Camera-type eye (tissue), 1 donor: ENCODE results near the gene MUC12. TPM values are rescaled to one million over a fixed set of nuclear protein-coding genes. Genes with fewer than 3 reads are reported as not detected.

Source experiments
- total RNA-seq: library from RNA; depleted of rRNA; stranded (reverse); fragments of >200 nt; gene quantifications from one replicate; pipeline ENCODE4 v1.2.3, GENCODE V29; 2014

The MUC12 gene, protein sequence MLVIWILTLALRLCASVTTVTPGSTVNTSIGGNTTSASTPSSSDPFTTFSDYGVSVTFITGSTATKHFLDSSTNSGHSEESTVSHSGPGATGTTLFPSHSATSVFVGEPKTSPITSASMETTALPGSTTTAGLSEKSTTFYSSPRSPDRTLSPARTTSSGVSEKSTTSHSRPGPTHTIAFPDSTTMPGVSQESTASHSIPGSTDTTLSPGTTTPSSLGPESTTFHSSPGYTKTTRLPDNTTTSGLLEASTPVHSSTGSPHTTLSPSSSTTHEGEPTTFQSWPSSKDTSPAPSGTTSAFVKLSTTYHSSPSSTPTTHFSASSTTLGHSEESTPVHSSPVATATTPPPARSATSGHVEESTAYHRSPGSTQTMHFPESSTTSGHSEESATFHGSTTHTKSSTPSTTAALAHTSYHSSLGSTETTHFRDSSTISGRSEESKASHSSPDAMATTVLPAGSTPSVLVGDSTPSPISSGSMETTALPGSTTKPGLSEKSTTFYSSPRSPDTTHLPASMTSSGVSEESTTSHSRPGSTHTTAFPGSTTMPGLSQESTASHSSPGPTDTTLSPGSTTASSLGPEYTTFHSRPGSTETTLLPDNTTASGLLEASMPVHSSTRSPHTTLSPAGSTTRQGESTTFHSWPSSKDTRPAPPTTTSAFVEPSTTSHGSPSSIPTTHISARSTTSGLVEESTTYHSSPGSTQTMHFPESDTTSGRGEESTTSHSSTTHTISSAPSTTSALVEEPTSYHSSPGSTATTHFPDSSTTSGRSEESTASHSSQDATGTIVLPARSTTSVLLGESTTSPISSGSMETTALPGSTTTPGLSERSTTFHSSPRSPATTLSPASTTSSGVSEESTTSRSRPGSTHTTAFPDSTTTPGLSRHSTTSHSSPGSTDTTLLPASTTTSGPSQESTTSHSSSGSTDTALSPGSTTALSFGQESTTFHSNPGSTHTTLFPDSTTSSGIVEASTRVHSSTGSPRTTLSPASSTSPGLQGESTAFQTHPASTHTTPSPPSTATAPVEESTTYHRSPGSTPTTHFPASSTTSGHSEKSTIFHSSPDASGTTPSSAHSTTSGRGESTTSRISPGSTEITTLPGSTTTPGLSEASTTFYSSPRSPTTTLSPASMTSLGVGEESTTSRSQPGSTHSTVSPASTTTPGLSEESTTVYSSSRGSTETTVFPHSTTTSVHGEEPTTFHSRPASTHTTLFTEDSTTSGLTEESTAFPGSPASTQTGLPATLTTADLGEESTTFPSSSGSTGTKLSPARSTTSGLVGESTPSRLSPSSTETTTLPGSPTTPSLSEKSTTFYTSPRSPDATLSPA (N-terminal part only)
- not detected for total RNA-seq

DNA sequence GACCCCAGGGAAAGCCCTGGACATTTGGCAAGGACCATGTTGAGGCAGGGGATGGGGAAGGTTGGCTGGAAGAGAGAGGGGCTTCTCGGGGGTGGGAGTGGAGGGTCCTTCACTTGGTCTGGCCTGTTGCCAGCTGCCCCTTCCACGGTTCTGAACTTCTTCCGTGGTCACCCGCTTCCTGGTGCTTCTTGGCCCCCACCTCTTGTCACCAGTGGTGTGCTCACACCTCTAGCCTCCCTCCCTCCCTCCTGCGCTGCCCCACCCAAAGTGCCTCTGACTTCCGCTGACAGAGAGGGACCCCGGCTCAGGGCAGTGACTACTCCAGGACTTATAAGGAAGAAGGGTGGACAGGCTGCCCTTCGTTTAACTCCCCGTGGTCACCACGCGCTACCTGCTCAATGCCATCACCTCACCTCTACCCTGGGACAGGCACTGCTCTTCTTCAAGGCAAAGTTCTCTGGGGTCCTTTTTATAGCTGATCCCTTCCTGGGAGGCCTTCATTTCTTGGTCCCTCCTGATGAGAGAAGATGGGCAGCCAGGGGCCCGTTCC is at the start of gene MUC12:
MUC12 (plus strand) TSS at position 500 of the 550 bp plus-strand sequence. CDS start 58 bp downstream, outside the sequence.

DNA sequence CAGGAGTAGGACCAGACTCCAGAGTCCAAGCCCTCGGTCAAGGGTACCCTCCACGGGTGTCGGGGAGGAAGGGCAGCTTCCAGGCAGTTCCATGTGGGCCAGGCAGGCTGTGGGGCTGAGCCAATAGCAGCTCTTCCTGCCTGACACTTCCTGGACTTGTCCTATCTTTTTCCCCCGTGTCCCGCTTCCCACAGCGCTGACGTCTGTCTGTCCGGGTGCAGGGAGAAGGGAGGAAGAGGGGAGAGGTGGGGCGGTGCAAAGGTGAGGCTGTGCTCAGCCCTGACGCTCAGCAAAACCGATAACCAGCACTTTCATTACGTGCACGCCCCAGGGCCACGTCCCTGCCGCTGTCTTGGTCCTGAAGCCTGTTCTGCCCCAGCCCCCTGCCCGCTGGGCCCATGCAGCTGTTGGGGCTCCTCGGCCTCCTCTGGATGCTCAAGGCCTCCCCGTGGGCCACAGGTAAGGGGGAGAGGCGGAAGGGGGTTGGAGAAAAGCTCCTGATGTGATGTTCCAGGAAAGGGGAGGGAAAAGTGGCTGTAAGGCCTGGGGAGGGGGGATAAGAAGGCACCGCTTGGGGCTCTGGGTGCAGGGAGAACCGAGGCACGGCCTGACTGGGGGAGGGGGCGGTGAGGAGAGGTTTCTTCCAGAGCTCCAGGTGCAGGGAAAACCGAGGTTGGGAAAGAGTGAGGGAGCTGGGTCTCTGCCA is 20.0 kb upstream of the MUC12 start, which contains the start of gene MUC3A:
MUC3A (plus strand) TSS at position 308 of the 706 bp plus-strand sequence; CDS start at position 399, 91 bp downstream.

Other genes starting within 250 kb of the MUC12 start
- not detected for gene EPO, start 249.1 kb upstream of the MUC12 start, total RNA-seq
- not detected for gene ZAN, start 236.0 kb upstream of the MUC12 start, total RNA-seq
- gene EPHB4, start 142.0 kb upstream of the MUC12 start, total RNA-seq, result 53.1 TPM
- 17.0 TPM for gene SLC12A9, start 116.9 kb upstream of the MUC12 start, total RNA-seq
- 44.5 TPM for gene TRIP6, start 102.2 kb upstream of the MUC12 start, total RNA-seq
- gene SRRT, start 94.5 kb upstream of the MUC12 start, total RNA-seq, result 88.3 TPM
- gene UFSP1, start 79.8 kb upstream of the MUC12 start, total RNA-seq, result 0.82 TPM
- 25.7 TPM for gene ACHE, start 73.7 kb upstream of the MUC12 start, total RNA-seq
- gene MUC3A, start 20.0 kb upstream of the MUC12 start, total RNA-seq, result not detected
- not detected for gene MUC17, start 50.5 kb downstream of the MUC12 start, total RNA-seq
- gene TRIM56, start 115.9 kb downstream of the MUC12 start, total RNA-seq, result 13.4 TPM
- gene SERPINE1, start 157.5 kb downstream of the MUC12 start, total RNA-seq, result 6.8 TPM
- 32.5 TPM for gene AP1S1, start 184.9 kb downstream of the MUC12 start, total RNA-seq
- 2.2 TPM for gene VGF, start 196.0 kb downstream of the MUC12 start, total RNA-seq
- 0.82 TPM for gene NAT16, start 210.7 kb downstream of the MUC12 start, total RNA-seq
- not detected for gene MOGAT3, start 231.5 kb downstream of the MUC12 start, total RNA-seq
- gene PLOD3, start 248.0 kb downstream of the MUC12 start, total RNA-seq, result 26.4 TPM
- gene ZNHIT1, start 248.6 kb downstream of the MUC12 start, total RNA-seq, result 52.2 TPM